B cell (primary cell): ENCODE results near the gene GPA33. TPM values are rescaled to one million over a fixed set of nuclear protein-coding genes. Genes with fewer than 3 reads are reported as not detected.

Experiments
- ATAC-seq: fragments of 200-7000 bp; cut with Tn5 transposase; one replicate; pipeline ENCODE4 v1.10.0; 2021; ENCODE audit warnings: low read depth, mild to moderate bottlenecking, moderate number of reproducible peaks, moderate library complexity
- CTCF ChIA-PET: fragments of 350-600 bp; sonication (Branson Sonifier 250); formaldehyde crosslinking; loops from one replicate; lab custom pipeline; 2021; ENCODE audit warnings: antibody characterized with exemption, inconsistent platforms; lab: Charles Lee
- POLR2A ChIA-PET: fragments of 350-600 bp; sonication (Branson Sonifier 250); formaldehyde crosslinking; loops from one replicate; lab custom pipeline; 2021; ENCODE audit warnings: antibody characterized with exemption; lab: Charles Lee
- DNase-seq: peaks from one replicate; pipeline ENCODE4 v3.0.0; 2013
- H2AFZ ChIP-seq: 2 replicates; pipeline ENCODE4 v1.6.1; 2012; ENCODE audit warnings: mild to moderate bottlenecking, low read depth, low read length; ENCODE audit not compliant: insufficient read depth, poor library complexity, severe bottlenecking
- H3K27ac ChIP-seq, 2 donors: 1 replicate in 1 of 2; 2 replicates in 1 of 2; pipeline ENCODE4 v1.5.1; 2012 to 2013; ENCODE audit warnings: low read length in 2 of 2, mild to moderate bottlenecking in 2 of 2, moderate library complexity in 1 of 2
- H3K27me3 ChIP-seq, 4 experiments: fragments of 200-600 bp in 1 of 4; sonication (generic) in 1 of 4; replicated peaks in 1 of 4; 1 replicate in 2 of 4; 2 replicates in 2 of 4; pipeline versions ENCODE4 v1.6.1 to v1.7.0; 2013 to 2016; ENCODE audit warnings: low read length in 3 of 4, mild to moderate bottlenecking in 2 of 4, mixed read lengths in 1 of 4, moderate library complexity in 1 of 4; ENCODE audit not compliant: insufficient read depth in 4 of 4, control insufficient read depth in 3 of 4; ENCODE audit errors: control extremely low read depth in 1 of 4
- H3K36me3 ChIP-seq, 2 experiments: replicated peaks in 1 of 2; 1 replicate in 1 of 2; 2 replicates in 1 of 2; pipeline versions ENCODE4 v1.6.1 to v1.7.1; 2013; ENCODE audit warnings: low read length in 1 of 2; ENCODE audit not compliant: insufficient read depth in 2 of 2, control insufficient read depth in 1 of 2; ENCODE audit errors: control extremely low read depth in 1 of 2, extremely low read depth in 1 of 2
- H3K4me1 ChIP-seq, 2 donors: fragments of 200-600 bp in 1 of 2; sonication (generic) in 1 of 2; 1 replicate in 1 of 2; 2 replicates in 1 of 2; pipeline versions ENCODE4 v1.5.1 to v1.6.1; 2013 to 2017; ENCODE audit warnings: low read length in 2 of 2; ENCODE audit not compliant: control insufficient read depth in 2 of 2, insufficient read depth in 2 of 2
- H3K4me2 ChIP-seq: replicated peaks from 2 replicates; pipeline ENCODE3; 2012; ENCODE audit warnings: mild to moderate bottlenecking, low read depth, low read length; ENCODE audit not compliant: poor library complexity, severe bottlenecking
- H3K4me3 ChIP-seq, 5 experiments: fragments of 200-600 bp in 1 of 5; sonication (generic) in 1 of 5; 1 replicate in 3 of 5; 2 replicates in 2 of 5; pipeline versions ENCODE4 v1.5.1 to v1.7.0; 2011 to 2016; ENCODE audit warnings: low read length in 4 of 5, mild to moderate bottlenecking in 4 of 5, low read depth in 2 of 5, control low read depth in 1 of 5, moderate library complexity in 1 of 5; ENCODE audit not compliant: insufficient read depth in 1 of 5; ENCODE audit errors: control extremely low read depth in 1 of 5, extremely low read depth in 1 of 5
- H3K79me2 ChIP-seq: fragments of 200-600 bp; sonication (generic); one replicate; pipeline ENCODE4 v1.6.0; 2016; ENCODE audit warnings: low read length; ENCODE audit not compliant: control insufficient read depth, insufficient read depth
- H3K9ac ChIP-seq: fragments of 200-600 bp; sonication (generic); 2 replicates; pipeline ENCODE4 v1.6.1; 2017; ENCODE audit warnings: mild to moderate bottlenecking, low read length, moderate library complexity
- H3K9me3 ChIP-seq, 3 donors: one replicate each; pipeline versions ENCODE4 v1.6.1 to v1.7.1; 2013; ENCODE audit warnings: low read length in 2 of 3; ENCODE audit not compliant: control insufficient read depth in 2 of 3, insufficient read depth in 1 of 3; ENCODE audit errors: control extremely low read depth in 1 of 3
- H4K20me1 ChIP-seq: 2 replicates; pipeline ENCODE4 v1.6.0; 2012; ENCODE audit warnings: mild to moderate bottlenecking, low read length; ENCODE audit not compliant: insufficient read depth, control insufficient read depth, poor library complexity, severe bottlenecking
- H3K27ac Mint-ChIP-seq: one replicate; pipeline ENCODE4 v1.8.0; 2021; ENCODE audit warnings: mixed read lengths
- H3K27me3 Mint-ChIP-seq: one replicate; pipeline ENCODE4 v1.8.0; 2021; ENCODE audit warnings: mixed read lengths
- H3K4me1 Mint-ChIP-seq: one replicate; pipeline ENCODE4 v1.8.0; 2021; ENCODE audit warnings: mixed read lengths
- H3K4me3 Mint-ChIP-seq: one replicate; pipeline ENCODE4 v1.8.0; 2021; ENCODE audit warnings: mixed read lengths
- H3K9me3 Mint-ChIP-seq: one replicate; pipeline ENCODE4 v1.8.0; 2022; ENCODE audit warnings: mixed read lengths; ENCODE audit not compliant: insufficient read depth
- CTCF ChIP-seq: fragments of 200-600 bp; IDR thresholded peaks from one replicate; pipeline ENCODE4 v1.8.0; 2022; ENCODE audit warnings: antibody characterized with exemption, mild to moderate bottlenecking
- EZH2 ChIP-seq: IDR thresholded peaks from 2 replicates; pipeline ENCODE4 v1.6.1; 2012; ENCODE audit warnings: borderline replicate concordance, low read depth, mild to moderate bottlenecking, moderate library complexity, low read length; ENCODE audit not compliant: insufficient read depth, poor library complexity, severe bottlenecking
- WGBS: methylation state at CpG from one replicate; pipeline ENCODE4 v1.1.5; 2013; ENCODE audit warnings: missing lambda C conversion rate; ENCODE audit not compliant: insufficient coverage; 5-methylcytosine and 5-hydroxymethylcytosine counted together
- intact Hi-C: fragments of 100-400 bp; cut with micrococcal nuclease; formaldehyde crosslinking; loops from one replicate; pipeline ENCODE4 v1.10.0; 2022
- polyA plus RNA-seq: library from polyadenylated mRNA; depleted of rRNA; stranded (reverse); fragments of >200 nt; gene quantifications from 2 replicates; pipeline ENCODE4 v1.2.3, GENCODE V29; 2012
- total RNA-seq, 2 donors: library from RNA; stranded (reverse); fragments of 120-200 nt in 1 of 2; gene quantifications; 1 replicate in 1 of 2; 2 replicates in 1 of 2; pipeline versions ENCODE4 v1.2.3 to v1.2.4, GENCODE V29; 2013 to 2022

GPA33 gene
- total and polyA plus RNA-seq, 2 donors (not counting 1 experiment from before 2014, with no cell fraction given) = 0.91 to 2.4 TPM

DNA sequence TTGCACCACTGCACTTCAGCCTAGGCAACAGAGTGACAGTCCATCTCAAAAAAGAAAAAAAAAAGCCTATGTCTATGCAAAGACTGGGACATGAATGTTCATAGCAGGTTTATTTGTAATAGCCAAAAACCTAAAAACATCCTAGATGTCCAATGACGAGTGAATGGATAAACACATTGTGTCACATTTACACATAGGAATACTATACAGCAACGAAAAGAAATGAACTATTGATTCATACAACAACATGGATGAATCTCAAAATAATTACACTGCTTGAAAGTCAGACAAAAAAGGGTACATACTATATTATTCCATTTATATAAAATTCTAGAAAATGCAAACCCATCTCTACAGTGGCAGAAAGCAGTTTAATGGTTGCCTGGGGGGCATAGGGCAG, 11.6 kb upstream of the GPA33 start:
- POLR2A ChIA-PET = no interaction called here
- intact Hi-C loops = no loop called here
- Mint-ChIP-seq H3K4me1 (peaks cover 21% of the 10 kb centered on the region), H3K27me3 (peaks cover 10% of the 10 kb centered on the region), H3K27ac (no peak overlapping the region), H3K4me3 (no peak overlapping the region), H3K9me3 (no peaks in the 10 kb centered on the region)
- Histone ChIP-seq H4K20me1 (no peaks in the 10 kb centered on the region), H3K4me1 (peaks cover 23 to 26% of the 10 kb centered on the region in 2 donors), H3K27ac (no peak overlapping the region), H3K9ac (no peak overlapping the region), H3K9me3 (peaks cover 0 to 1% (median 0%) of the 10 kb centered on the region in 3 donors), H3K27me3 (peaks cover 0 to 5% (median 2%) of the 10 kb centered on the region in 4 experiments), H3K4me3 (no peak overlapping the region), H3K36me3 (no peaks in the 10 kb centered on the region), H2AFZ (no peak overlapping the region), H3K79me2 (no peaks in the 10 kb centered on the region), H3K4me2 (no peak overlapping the region)
- no peak for TF ChIP-seq CTCF
- no peak for TF ChIP-seq EZH2
- DNase-seq (no peak), ATAC-seq (no peak)
- no CpG with 5 or more reads among the region's 2 CpGs for WGBS
- CTCF ChIA-PET = no interaction called here

DNA sequence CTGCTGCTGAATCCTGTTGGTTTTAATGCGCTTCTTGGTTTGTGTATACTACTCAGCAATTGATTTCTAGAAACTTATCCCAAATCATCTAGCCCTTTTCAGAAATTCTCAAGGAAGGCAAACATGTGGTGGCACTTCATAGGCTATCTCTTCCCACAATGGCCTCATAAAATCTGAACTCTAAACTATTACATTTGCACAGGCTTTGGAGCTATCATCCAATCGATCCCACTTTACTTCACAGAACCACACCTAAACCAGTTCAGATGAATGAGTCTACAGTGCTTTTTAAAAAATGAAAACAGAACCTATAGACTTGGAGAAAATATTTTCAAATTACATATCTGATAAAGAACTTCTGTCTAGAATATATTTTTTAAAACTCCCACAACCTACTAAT, 10.6 kb upstream of the GPA33 start:
- H3K79me2 ChIP-seq = no peaks in the 10 kb centered on the region
- H3K9ac ChIP-seq = no peak overlapping the region
- peaks cover 22 to 24% of the 10 kb centered on the region in 2 donors for H3K4me1 ChIP-seq
- DNase-seq (no peak), ATAC-seq (no peak)
- peaks cover 10% of the 10 kb centered on the region for H3K27me3 Mint-ChIP-seq
- no peak overlapping the region for H3K27ac Mint-ChIP-seq
- H3K4me3 Mint-ChIP-seq = no peak overlapping the region
- POLR2A ChIA-PET = no interaction called here
- H3K9me3 ChIP-seq = peaks cover 0 to 1% (median 0%) of the 10 kb centered on the region in 3 donors
- peaks cover 19% of the 10 kb centered on the region for H3K4me1 Mint-ChIP-seq
- no peak overlapping the region for H2AFZ ChIP-seq
- CTCF ChIA-PET = no interaction called here
- intact Hi-C loops = no loop called here
- peaks cover 0 to 5% (median 2%) of the 10 kb centered on the region in 4 experiments for H3K27me3 ChIP-seq
- WGBS = no CpG with 5 or more reads among the region's 2 CpGs
- no peaks in the 10 kb centered on the region for H3K9me3 Mint-ChIP-seq
- no peak overlapping the region for H3K4me2 ChIP-seq
- H3K36me3 ChIP-seq = no peaks in the 10 kb centered on the region
- no peak overlapping the region for H3K4me3 ChIP-seq
- no peak overlapping the region for H3K27ac ChIP-seq
- no peak for TF ChIP-seq EZH2
- TF ChIP-seq CTCF = no peak
- H4K20me1 ChIP-seq = no peaks in the 10 kb centered on the region
